Sigmoid colon (tissue), 7 donors: ENCODE results near the gene SEC61B. TPM values are rescaled to one million over a fixed set of nuclear protein-coding genes. Genes with fewer than 3 reads are reported as not detected.
A peak's percentile ranks its signal among the peaks of the same experiment; 100 is the strongest.

Experiments
- DNase-seq: peaks from one replicate; pipeline ENCODE4 v3.0.0-alpha.2; 2019
- H3K27ac ChIP-seq, 4 donors: fragments of 200-600 bp; sonication (generic); one replicate each; pipeline ENCODE4 v1.5.1; 2016 to 2019; ENCODE audit warnings: mild to moderate bottlenecking in 1 of 4
- H3K27me3 ChIP-seq, 3 donors: fragments of 200-600 bp; sonication (generic); one replicate each; pipeline ENCODE4 v1.5.1; 2019; ENCODE audit warnings: mild to moderate bottlenecking in 1 of 3
- H3K36me3 ChIP-seq, 4 donors: fragments of 200-600 bp; sonication (generic); one replicate each; pipeline ENCODE4 v1.5.1; 2016 to 2019
- H3K4me1 ChIP-seq, 4 donors: fragments of 200-600 bp; sonication (generic); one replicate each; pipeline ENCODE4 v1.5.1; 2017 to 2019
- H3K4me3 ChIP-seq, 4 donors: fragments of 200-600 bp; sonication (generic); one replicate each; pipeline ENCODE4 v1.5.1; 2017 to 2019; ENCODE audit warnings: mild to moderate bottlenecking in 2 of 4, moderate library complexity in 1 of 4
- H3K9me3 ChIP-seq, 4 donors: fragments of 200-600 bp in 3 of 4; sonication (generic) in 3 of 4; one replicate each; pipeline versions ENCODE4 v1.5.1 to v1.6.1; 2013 to 2019
- EP300 ChIP-seq, 4 donors: sonication (generic); formaldehyde crosslinking; IDR thresholded peaks; one replicate each; pipeline ENCODE4 v1.6.1; 2017; ENCODE audit warnings: antibody characterized with exemption in 4 of 4
- POLR2A ChIP-seq, 2 donors: fragments of 450-650 bp; IDR thresholded peaks; one replicate each; pipeline ENCODE4 v1.6.1; 2016; ENCODE audit warnings: antibody characterized with exemption in 2 of 2, mild to moderate bottlenecking in 2 of 2, moderate library complexity in 2 of 2
- POLR2AphosphoS5 ChIP-seq, 4 donors: sonication (generic); formaldehyde crosslinking; IDR thresholded peaks; one replicate each; pipeline ENCODE4 v1.6.1; 2017; ENCODE audit warnings: antibody characterized with exemption in 4 of 4
- WGBS, 2 donors: extraction: QIAGEN DNeasy Blood & Tissue Kit; methylation state at CpG; one replicate each; pipeline ENCODE4 v1.1.7; 2013; 5-methylcytosine and 5-hydroxymethylcytosine counted together
- intact Hi-C: fragments of 100-400 bp; cut with DNase I; formaldehyde crosslinking; loops from one replicate; pipeline ENCODE4 v1.15.1; 2023
- polyA plus RNA-seq, 3 donors: library from polyadenylated mRNA; stranded (reverse); fragments of 200-250 nt; gene quantifications; one replicate each; pipeline ENCODE4 v1.2.3, GENCODE V29; 2013
- total RNA-seq, 4 donors: library from RNA; depleted of rRNA; stranded (reverse); fragments of >200 nt; gene quantifications; one replicate each; pipeline ENCODE4 v1.1.0, GENCODE V29; 2016
- TF ChIP-seq, protein P1 (sequence below), 4 experiments: fragments of 450-650 bp in 3 of 4; fragments of 200-600 bp in 1 of 4; IDR thresholded peaks; one replicate each; pipeline ENCODE4 v1.5.1; 2016 to 2019; ENCODE audit warnings: antibody characterized with exemption in 4 of 4, mild to moderate bottlenecking in 3 of 4, moderate library complexity in 2 of 4
- donor health status: healthy with polysubstance abuse.
- donor health status: Bipolar disorder and iron deficiency.
- donor health status: healthy.

The SEC61B gene
- total and polyA plus RNA-seq, 7 donors, result 37.1 to 343 (median 70.3) TPM

DNA sequence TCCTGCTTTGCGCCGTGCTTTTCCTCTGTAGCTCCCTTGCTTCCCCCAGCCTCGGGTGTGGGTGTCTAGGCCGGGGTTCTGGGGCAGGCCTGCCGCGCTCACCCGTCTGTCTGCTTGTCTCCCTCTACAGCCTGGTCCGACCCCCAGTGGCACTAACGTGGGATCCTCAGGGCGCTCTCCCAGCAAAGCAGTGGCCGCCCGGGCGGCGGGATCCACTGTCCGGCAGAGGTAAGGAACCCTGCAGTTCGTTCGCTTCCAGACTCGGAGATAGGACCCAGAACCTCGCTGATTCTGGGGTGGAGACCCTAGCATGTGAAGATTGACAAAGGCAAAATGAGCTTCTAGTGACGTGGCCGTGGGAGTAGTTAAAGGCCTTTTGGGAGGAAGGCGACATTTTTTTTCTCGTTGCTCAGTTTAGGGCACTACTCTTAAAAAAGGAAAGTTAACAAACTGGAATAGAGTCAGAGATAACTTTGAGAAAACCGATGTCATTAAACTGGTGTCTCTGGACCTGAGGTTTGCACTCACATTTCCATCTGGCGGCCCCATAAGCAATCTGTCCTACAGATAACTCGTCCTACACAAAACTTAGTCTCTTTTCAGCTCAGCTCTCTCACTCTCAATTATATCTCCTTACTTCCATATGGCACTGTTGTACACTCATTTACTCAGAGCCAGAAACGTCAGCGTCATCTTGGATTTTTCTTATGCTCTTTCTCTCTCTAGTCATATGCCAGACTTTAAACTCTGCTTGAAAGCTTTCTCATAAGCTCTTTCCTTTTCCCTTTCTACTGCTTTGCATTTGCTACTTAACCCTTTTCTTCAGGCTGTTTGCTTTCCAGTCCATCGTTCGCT, 561 bp downstream of the SEC61B start:
- no peak for TF ChIP-seq POLR2A (IDR thresholded peaks at IDR 0.05)
- TF ChIP-seq, protein P1, sequence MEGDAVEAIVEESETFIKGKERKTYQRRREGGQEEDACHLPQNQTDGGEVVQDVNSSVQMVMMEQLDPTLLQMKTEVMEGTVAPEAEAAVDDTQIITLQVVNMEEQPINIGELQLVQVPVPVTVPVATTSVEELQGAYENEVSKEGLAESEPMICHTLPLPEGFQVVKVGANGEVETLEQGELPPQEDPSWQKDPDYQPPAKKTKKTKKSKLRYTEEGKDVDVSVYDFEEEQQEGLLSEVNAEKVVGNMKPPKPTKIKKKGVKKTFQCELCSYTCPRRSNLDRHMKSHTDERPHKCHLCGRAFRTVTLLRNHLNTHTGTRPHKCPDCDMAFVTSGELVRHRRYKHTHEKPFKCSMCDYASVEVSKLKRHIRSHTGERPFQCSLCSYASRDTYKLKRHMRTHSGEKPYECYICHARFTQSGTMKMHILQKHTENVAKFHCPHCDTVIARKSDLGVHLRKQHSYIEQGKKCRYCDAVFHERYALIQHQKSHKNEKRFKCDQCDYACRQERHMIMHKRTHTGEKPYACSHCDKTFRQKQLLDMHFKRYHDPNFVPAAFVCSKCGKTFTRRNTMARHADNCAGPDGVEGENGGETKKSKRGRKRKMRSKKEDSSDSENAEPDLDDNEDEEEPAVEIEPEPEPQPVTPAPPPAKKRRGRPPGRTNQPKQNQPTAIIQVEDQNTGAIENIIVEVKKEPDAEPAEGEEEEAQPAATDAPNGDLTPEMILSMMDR (IDR thresholded peaks at IDR 0.05), result no peak
- TF ChIP-seq EP300 (IDR thresholded peaks at IDR 0.05), result no peak
- TF ChIP-seq POLR2AphosphoS5 (IDR thresholded peaks at IDR 0.05), result no peak
- Histone ChIP-seq H3K4me3 (peak overlapping the region; percentile 84 to 100 (median 90)), H3K4me1 (peaks cover 0 to 69% (median 49%) of the 10 kb centered on the region in 4 donors), H3K36me3 (peaks cover 0 to 24% (median 5%) of the 10 kb centered on the region in 4 donors), H3K27me3 (no peaks in the 10 kb centered on the region), H3K27ac (peak overlapping the region; percentile 91 to 96 (median 94)), H3K9me3 (no peaks in the 10 kb centered on the region)
- no peak for DNase-seq
- intact Hi-C loops, result loop anchor here (2.0 to 5.0 kb wide), 5 partner anchors 36 to 685 kb away; partner anchors contain the start of genes GALNT12, NR4A3 and STX17
- 6 to 8% methylated on average over 30 of the region's 30 CpGs for WGBS, 2 donors

DNA sequence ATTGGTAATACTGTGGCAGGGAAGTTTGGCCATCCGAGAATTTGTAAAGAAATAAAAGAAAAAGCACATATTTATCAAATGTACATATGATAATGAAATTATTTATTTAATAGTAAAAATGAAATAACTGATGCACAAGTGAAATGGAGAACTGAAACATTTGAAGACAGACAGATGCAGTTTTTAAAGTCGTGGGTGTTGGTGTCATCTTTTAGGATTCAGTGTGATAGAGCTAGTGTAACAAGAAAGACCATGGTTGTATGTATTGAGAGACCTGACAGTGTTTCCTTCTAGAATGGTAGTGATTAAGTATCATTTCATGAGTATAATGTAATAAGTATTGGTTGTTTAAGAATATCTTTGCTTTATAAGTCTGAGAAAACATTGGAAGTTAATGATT, 2.4 kb downstream of the SEC61B start:
- 79 to 83% methylated on average over 2 of the region's 2 CpGs for WGBS, 2 donors
- H3K4me1 ChIP-seq, result peaks cover 0 to 61% (median 46%) of the 10 kb centered on the region in 4 donors
- intact Hi-C loops, result loop anchor here (5.0 kb wide), 4 partner anchors 377 to 683 kb away; partner anchors contain the start of genes GALNT12, NR4A3 and STX17
- peaks cover 0 to 30% (median 13%) of the 10 kb centered on the region in 4 donors for H3K36me3 ChIP-seq
- H3K4me3 ChIP-seq, result no peak overlapping the region
- no peaks in the 10 kb centered on the region for H3K9me3 ChIP-seq
- DNase-seq, result no peak
- H3K27me3 ChIP-seq, result no peaks in the 10 kb centered on the region
- TF ChIP-seq, protein P1 (IDR thresholded peaks at IDR 0.05), result no peak
- TF ChIP-seq POLR2AphosphoS5 (IDR thresholded peaks at IDR 0.05), result no peak
- no peak for TF ChIP-seq POLR2A (IDR thresholded peaks at IDR 0.05)
- TF ChIP-seq EP300 (IDR thresholded peaks at IDR 0.05), result no peak
- H3K27ac ChIP-seq, result no peak overlapping the region

DNA sequence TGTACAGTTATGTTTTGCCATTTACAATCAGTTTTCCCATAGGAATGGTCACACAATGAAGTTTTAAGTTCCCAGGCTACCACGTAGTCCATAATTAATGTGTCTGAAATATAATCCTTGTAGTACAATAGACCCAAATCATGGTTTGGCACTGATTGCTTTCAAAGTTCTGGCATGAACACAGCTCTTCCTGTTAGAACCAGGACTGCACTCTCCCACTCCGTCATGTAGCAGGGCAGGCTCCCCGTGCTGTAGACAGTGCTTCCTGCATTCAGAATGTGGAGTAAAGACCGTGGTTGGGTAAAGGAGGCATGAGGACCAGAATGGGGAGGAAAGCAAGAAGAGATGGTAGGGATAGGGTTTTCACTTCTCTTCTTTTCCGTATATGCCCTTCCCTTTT, 4.0 kb downstream of the SEC61B start:
- H3K4me1 ChIP-seq, result peaks cover 0 to 45% (median 30%) of the 10 kb centered on the region in 4 donors
- H3K27ac ChIP-seq, result no peak overlapping the region
- H3K36me3 ChIP-seq, result peaks cover 0 to 46% (median 21%) of the 10 kb centered on the region in 4 donors

DNA sequence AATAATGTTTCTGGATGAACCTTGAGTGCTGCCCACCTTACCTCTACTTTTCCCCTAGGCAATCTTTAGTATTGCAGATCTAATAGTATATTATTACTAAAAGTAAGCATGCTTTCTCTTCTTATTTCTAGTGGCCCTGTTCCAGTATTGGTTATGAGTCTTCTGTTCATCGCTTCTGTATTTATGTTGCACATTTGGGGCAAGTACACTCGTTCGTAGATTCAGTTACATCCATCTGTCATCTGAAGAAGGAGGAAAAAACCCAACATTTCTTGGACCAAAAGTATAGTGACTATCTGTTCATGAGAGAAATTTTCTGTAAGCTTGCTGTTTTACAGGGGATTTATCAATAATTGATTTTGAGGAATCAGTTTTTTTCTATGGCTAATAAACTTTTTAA, 8.1 kb downstream of the SEC61B start:
- Histone ChIP-seq H3K4me3 (no peak overlapping the region), H3K9me3 (no peaks in the 10 kb centered on the region), H3K4me1 (peaks cover 0 to 21% (median 13%) of the 10 kb centered on the region in 4 donors), H3K27ac (no peak overlapping the region), H3K27me3 (no peaks in the 10 kb centered on the region), H3K36me3 (peaks cover 0 to 71% (median 21%) of the 10 kb centered on the region in 4 donors)
- intact Hi-C loops, result no loop called here
- WGBS, 2 donors, result 94 to 95% methylated on average over 3 of the region's 3 CpGs
- DNase-seq, result no peak
- TF ChIP-seq, protein P1 (IDR thresholded peaks at IDR 0.05), result no peak
- no peak for TF ChIP-seq POLR2A (IDR thresholded peaks at IDR 0.05)

More for the DNA sequence above, 4.0 kb downstream of the SEC61B start:
- intact Hi-C loops, result no loop called here
- 89 to 93% methylated on average over 5 of the region's 5 CpGs for WGBS, 2 donors
- no peak for DNase-seq
- TF ChIP-seq POLR2AphosphoS5 (IDR thresholded peaks at IDR 0.05) (no peak), EP300 (IDR thresholded peaks at IDR 0.05) (no peak), POLR2A (IDR thresholded peaks at IDR 0.05) (no peak)
- TF ChIP-seq, protein P1 (IDR thresholded peaks at IDR 0.05), result no peak
- Histone ChIP-seq H3K9me3 (no peaks in the 10 kb centered on the region), H3K4me3 (no peak overlapping the region), H3K27me3 (no peaks in the 10 kb centered on the region)
